EL (cell line): Measurements from ENCODE around the gene MRPS26.
"Not testable (repeated sequence)": the region's sequence is repeated elsewhere in the genome, so short reads cannot be mapped to it uniquely, and the experiment has no call there.

Source experiments
- DNase-seq: peaks from one replicate; pipeline ENCODE4 v3.0.0-alpha.2; 2016

The MRPS26 gene

GRCh38 chr20:3045816-3046676 is at the start of gene MRPS26:
TSS of gene MRPS26 (plus strand) at chr20:3046052. CDS start at chr20:3046069, 17 bp downstream.
- peak; percentile 89 for DNase-seq

GRCh38 chr20:2998728-2999127 is 47.1 kb upstream of the MRPS26 start:
- DNase-seq = no peak

GRCh38 chr20:3000852-3001523 is 44.9 kb upstream of the MRPS26 start:
- peak; percentile 57 for DNase-seq

- no peak for DNase-seq
Observed at GRCh38 chr20:3003416-3003815, 42.4 kb upstream of the MRPS26 start.

GRCh38 chr20:3010985-3011723 is 34.7 kb upstream of the MRPS26 start:
- DNase-seq = peak; percentile 52

GRCh38 chr20:3011752-3012151 is 34.1 kb upstream of the MRPS26 start:
- DNase-seq = no peak

GRCh38 chr20:3013771-3014170 is 32.1 kb upstream of the MRPS26 start:
- DNase-seq = no peak

- no peak for DNase-seq
Observed at GRCh38 chr20:3014179-3014578, 31.7 kb upstream of the MRPS26 start.

- DNase-seq = no peak
Observed at GRCh38 chr20:3014662-3015061, 31.2 kb upstream of the MRPS26 start.

- not testable (repeated sequence) for DNase-seq
Observed at GRCh38 chr20:3015302-3015701, 30.6 kb upstream of the MRPS26 start.

- no peak for DNase-seq
Observed at GRCh38 chr20:3021327-3021726, 24.5 kb upstream of the MRPS26 start.

GRCh38 chr20:3021777-3022176 is 24.1 kb upstream of the MRPS26 start:
- no peak for DNase-seq

GRCh38 chr20:3022559-3023490 is 23.0 kb upstream of the MRPS26 start:
- not testable (repeated sequence) for DNase-seq

- DNase-seq = no peak
Observed at GRCh38 chr20:3027987-3028386, 17.9 kb upstream of the MRPS26 start.

- DNase-seq = no peak
Observed at GRCh38 chr20:3031524-3032147, 14.2 kb upstream of the MRPS26 start.

- DNase-seq = no peak
Observed at GRCh38 chr20:3032624-3033023, 13.2 kb upstream of the MRPS26 start.

GRCh38 chr20:3037654-3038053 is 8.2 kb upstream of the MRPS26 start:
- DNase-seq = no peak

GRCh38 chr20:3038454-3038853 is 7.4 kb upstream of the MRPS26 start:
- no peak for DNase-seq

GRCh38 chr20:3039426-3039825 is 6.4 kb upstream of the MRPS26 start:
- DNase-seq = no peak

- no peak for DNase-seq
Observed at GRCh38 chr20:3040086-3040485, 5.8 kb upstream of the MRPS26 start.

GRCh38 chr20:3041854-3042409 is 3.9 kb upstream of the MRPS26 start:
- no peak for DNase-seq

GRCh38 chr20:3042625-3043024 is 3.2 kb upstream of the MRPS26 start:
- DNase-seq = no peak
